Measurements from ENCODE around the gene LTBP2.

Gene LTBP2

DNA sequence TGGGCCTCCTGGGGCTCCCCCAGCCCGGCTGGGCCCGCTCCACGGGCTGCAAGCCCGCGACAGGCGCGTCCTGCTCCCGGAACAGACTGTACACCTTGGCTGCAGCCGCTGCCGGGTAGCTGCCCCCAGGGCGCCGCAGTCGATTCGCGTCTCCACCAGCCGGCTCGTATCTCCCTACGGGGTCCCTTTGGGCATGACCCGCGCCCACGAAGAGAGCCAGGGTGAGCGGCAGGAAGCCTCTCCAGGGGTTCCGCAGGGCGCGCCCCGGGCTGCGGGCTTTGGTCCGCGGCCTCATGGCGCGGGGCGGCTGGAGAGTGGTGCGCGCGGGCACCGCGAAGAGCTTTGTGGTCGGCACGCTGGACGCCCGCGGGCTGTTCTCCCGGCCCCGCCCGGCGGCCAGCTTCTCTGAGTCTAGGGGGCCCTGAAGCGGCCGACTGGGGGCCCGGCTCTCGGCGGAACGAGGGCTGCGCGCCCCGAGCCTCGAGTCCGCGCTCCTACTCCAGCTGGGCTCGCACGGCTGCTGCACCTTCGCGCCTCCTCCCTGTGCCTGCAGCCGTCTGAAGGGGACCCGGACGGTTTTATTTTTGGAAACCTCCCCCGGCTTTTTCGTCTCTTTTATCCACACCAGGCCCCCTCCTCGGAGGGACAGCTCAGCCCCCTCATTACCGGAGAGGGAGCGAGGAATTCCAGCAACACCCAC is at the start of gene LTBP2:
Gene LTBP2 (minus strand): TSS at position 588 of the 700 bp plus-strand sequence. CDS start 293 bp downstream, at position 295.
- Histone ChIP-seq H3K4me1 (ENCODE audit: control insufficient read depth, insufficient read depth, low read length) (peaks cover 11% of the 10 kb centered on the region), H3K9ac (ENCODE audit: low read length) (peak within 1 kb of the TSS; percentile 34), H3K27me3 (ENCODE audit: control insufficient read depth, insufficient read depth, low read length) (peaks cover 53% of the 10 kb centered on the region), H3K36me3 (ENCODE audit: control insufficient read depth, insufficient read depth, low read length) (no peaks in the 10 kb centered on the region), H3K9me3 (ENCODE audit: control insufficient read depth, low read length) (no peaks in the 10 kb centered on the region), H3K4me3 (ENCODE audit: low read length) (no peak within 1 kb of the TSS)

- Histone ChIP-seq H3K9me3 (ENCODE audit: control insufficient read depth, low read length) (no peaks in the 10 kb centered on the region), H3K9ac (ENCODE audit: low read length) (no peak overlapping the region), H3K27me3 (ENCODE audit: control insufficient read depth, insufficient read depth, low read length) (no peaks in the 10 kb centered on the region), H3K36me3 (ENCODE audit: control insufficient read depth, insufficient read depth, low read length) (peaks cover 12% of the 10 kb centered on the region), H3K4me3 (ENCODE audit: low read length) (no peak overlapping the region), H3K4me1 (ENCODE audit: control insufficient read depth, insufficient read depth, low read length) (no peaks in the 10 kb centered on the region)
These were observed 48.8 kb upstream of the LTBP2 start for GRCh38 chr14:74660863-74661262.

DNA sequence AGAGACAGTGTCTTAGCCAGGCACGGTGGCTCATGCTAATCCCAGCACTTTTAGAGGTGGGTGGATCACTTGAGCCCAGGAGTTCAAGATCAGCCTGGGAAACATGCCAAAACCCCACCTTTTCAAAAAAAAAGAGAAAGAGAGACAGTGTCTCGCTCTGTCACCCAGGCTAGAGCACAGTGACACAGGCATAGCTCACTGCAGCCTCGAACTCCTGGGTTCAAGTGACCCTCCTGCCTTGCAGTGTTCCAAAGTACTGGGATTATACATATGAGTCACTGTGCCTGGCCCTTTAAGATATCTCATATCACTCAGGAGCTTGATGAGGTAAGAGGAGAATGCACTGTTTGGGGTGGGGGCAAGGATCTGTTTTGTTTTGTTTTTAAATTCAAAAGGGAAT is 48.1 kb upstream of the LTBP2 start:
- Histone ChIP-seq H3K4me1 (ENCODE audit: control insufficient read depth, insufficient read depth, low read length) (no peaks in the 10 kb centered on the region), H3K9me3 (ENCODE audit: control insufficient read depth, low read length) (no peaks in the 10 kb centered on the region), H3K36me3 (ENCODE audit: control insufficient read depth, insufficient read depth, low read length) (peaks cover 12% of the 10 kb centered on the region), H3K27me3 (ENCODE audit: control insufficient read depth, insufficient read depth, low read length) (no peaks in the 10 kb centered on the region), H3K9ac (ENCODE audit: low read length) (no peak overlapping the region), H3K4me3 (ENCODE audit: low read length) (no peak overlapping the region)

- no peak overlapping the region for H3K9ac ChIP-seq (ENCODE audit: low read length)
- H3K4me3 ChIP-seq (ENCODE audit: low read length) = no peak overlapping the region
- H3K9me3 ChIP-seq (ENCODE audit: control insufficient read depth, low read length) = no peaks in the 10 kb centered on the region
- H3K27me3 ChIP-seq (ENCODE audit: control insufficient read depth, insufficient read depth, low read length) = no peaks in the 10 kb centered on the region
- H3K4me1 ChIP-seq (ENCODE audit: control insufficient read depth, insufficient read depth, low read length) = no peaks in the 10 kb centered on the region
- H3K36me3 ChIP-seq (ENCODE audit: control insufficient read depth, insufficient read depth, low read length) = peaks cover 9% of the 10 kb centered on the region
These were observed 46.6 kb upstream of the LTBP2 start for GRCh38 chr14:74658535-74659131.

DNA sequence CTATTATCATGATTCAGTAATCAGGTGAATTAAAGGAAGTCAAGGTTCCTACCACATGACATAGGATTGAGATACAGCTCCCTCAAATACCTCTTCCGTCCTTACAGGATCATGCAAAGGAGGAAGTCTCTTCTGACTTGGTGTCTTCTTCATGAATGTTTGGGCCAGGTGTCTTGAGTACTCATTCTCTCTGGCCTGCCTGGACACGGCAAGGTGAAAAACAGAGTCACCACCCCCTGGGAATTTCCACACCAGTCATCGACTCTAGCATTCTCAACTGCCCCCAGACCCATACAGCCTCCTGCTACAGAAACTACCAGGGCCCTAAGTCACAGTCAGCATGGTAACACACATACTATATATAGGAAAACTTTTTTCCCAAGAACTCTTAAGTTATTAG is 44.9 kb upstream of the LTBP2 start:
- Histone ChIP-seq H3K9me3 (ENCODE audit: control insufficient read depth, low read length) (no peaks in the 10 kb centered on the region), H3K4me1 (ENCODE audit: control insufficient read depth, insufficient read depth, low read length) (no peaks in the 10 kb centered on the region), H3K36me3 (ENCODE audit: control insufficient read depth, insufficient read depth, low read length) (peaks cover 3% of the 10 kb centered on the region), H3K4me3 (ENCODE audit: low read length) (no peak overlapping the region), H3K9ac (ENCODE audit: low read length) (no peak overlapping the region), H3K27me3 (ENCODE audit: control insufficient read depth, insufficient read depth, low read length) (no peaks in the 10 kb centered on the region)

DNA sequence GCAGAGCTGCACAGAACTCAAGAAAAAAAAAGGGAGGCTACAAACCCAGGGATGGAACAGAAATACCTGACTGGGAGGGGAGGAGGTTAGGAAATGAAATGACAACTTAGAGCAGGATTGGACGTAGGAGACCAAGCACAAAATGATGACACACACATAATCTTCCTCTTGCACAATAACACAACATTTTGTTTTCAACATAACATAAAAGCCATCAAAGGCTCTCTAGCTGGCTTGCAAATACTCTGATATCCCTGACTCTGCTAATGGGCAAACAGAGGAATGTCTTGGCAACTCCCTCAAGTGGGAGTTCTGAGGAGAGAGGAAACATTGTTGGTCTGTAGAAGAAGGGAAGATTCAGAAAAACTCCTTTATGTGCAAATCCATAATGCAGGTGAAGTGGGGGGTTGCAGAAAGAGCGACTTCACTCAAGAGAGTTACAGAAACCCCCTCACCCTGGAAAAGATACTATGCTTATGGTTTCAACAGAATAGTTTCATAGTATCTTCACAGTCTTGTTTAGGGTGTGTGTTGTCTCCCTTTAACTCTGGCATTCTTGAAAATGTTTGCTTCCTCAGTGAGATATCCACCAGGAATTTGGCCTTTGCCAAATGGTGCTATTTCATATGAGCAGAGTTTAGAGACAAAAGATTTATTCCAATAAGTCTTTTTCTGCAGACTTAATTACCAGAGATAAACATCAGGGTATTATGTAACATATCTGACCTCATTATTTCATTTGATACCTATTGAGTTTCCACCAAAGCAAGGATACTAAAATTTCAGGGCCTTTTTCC is 43.8 kb upstream of the LTBP2 start:
- H3K9me3 ChIP-seq (ENCODE audit: control insufficient read depth, low read length) = no peaks in the 10 kb centered on the region

DNA sequence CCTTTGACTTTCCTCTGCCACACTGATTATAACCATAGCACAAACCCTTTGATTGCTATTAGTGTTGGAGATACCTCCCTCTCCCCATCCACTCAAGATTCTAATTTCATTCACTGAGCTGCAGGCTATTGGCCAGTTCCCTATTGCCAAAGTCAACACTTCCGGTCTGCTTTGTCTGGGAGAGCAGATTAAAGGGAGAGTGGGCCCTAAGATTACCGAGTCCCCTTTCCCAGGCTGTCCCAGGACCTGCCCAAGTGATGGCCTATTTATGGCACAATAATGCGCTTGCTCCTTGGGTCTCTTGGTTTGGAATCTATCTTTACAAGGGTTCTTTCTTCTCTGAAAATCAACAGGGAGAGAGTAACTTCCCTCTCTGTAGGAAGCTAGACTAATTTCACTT is 42.9 kb upstream of the LTBP2 start:
- Histone ChIP-seq H3K9me3 (ENCODE audit: control insufficient read depth, low read length) (no peaks in the 10 kb centered on the region), H3K4me3 (ENCODE audit: low read length) (no peak overlapping the region), H3K9ac (ENCODE audit: low read length) (no peak overlapping the region), H3K27me3 (ENCODE audit: control insufficient read depth, insufficient read depth, low read length) (no peaks in the 10 kb centered on the region), H3K36me3 (ENCODE audit: control insufficient read depth, insufficient read depth, low read length) (no peaks in the 10 kb centered on the region), H3K4me1 (ENCODE audit: control insufficient read depth, insufficient read depth, low read length) (no peaks in the 10 kb centered on the region)

More for the DNA sequence above, 43.8 kb upstream of the LTBP2 start:
- H3K4me1 ChIP-seq (ENCODE audit: control insufficient read depth, insufficient read depth, low read length) = no peaks in the 10 kb centered on the region
- H3K27me3 ChIP-seq (ENCODE audit: control insufficient read depth, insufficient read depth, low read length) = no peaks in the 10 kb centered on the region
- no peaks in the 10 kb centered on the region for H3K36me3 ChIP-seq (ENCODE audit: control insufficient read depth, insufficient read depth, low read length)
- no peak overlapping the region for H3K4me3 ChIP-seq (ENCODE audit: low read length)
- no peak overlapping the region for H3K9ac ChIP-seq (ENCODE audit: low read length)

DNA sequence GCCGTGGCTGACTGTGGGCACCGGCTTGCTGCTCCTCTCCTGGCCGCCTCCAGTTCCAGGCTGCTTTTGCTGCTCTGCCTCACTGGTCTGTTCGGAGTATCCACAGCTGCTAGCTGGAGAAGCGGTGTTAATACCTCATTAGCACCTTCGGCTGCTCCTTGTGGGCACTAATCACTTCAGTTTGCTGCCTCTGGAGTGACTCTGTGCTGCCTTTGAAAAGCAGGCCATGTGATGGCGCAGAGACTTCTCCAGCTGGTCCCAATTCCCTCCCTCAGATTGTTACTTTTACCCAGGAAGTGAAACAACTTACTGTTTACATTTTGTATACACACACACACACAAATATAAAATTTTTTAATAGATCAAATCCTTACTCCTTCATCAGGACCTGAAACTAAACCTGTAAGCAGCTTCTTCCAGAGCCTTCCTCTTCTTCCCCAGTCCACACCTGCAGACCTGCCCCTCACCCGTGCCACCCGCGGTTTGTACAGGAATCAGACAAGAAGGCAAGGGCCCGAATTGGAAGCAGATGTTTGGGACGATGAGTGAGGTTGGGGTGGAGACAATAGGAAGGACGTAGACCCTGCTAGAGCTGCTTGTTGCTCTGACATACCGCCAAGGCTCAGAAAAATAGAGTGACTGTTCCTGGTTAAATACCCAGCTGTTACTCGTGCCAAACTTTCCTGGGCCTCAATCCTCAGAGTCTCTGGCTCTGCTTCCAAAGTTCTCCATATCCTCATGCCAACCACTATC is 41.5 kb upstream of the LTBP2 start:
- Histone ChIP-seq H3K4me1 (ENCODE audit: control insufficient read depth, insufficient read depth, low read length) (no peaks in the 10 kb centered on the region), H3K9me3 (ENCODE audit: control insufficient read depth, low read length) (no peaks in the 10 kb centered on the region), H3K27me3 (ENCODE audit: control insufficient read depth, insufficient read depth, low read length) (no peaks in the 10 kb centered on the region), H3K9ac (ENCODE audit: low read length) (no peak overlapping the region), H3K36me3 (ENCODE audit: control insufficient read depth, insufficient read depth, low read length) (no peaks in the 10 kb centered on the region), H3K4me3 (ENCODE audit: low read length) (no peak overlapping the region)

DNA sequence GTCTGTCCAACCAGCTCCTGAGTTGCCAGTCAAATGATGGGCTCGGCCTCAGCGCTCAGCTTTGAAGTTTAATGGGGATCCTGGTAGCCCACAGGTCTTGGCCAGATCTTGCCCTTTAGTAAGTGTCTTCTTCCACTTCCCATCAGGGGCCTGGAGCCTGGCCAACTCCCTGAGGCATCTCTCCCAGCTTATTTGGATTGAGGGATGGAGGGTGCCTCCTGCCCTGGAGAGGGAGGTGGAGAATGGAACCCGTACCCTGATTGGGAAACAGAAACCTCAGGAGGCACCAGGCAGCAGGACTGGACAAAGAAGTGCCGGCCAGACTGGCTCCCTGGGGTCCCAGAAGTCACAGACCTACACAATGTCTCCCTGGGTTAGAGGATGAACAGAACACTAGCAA is 40.5 kb upstream of the LTBP2 start:
- Histone ChIP-seq H3K36me3 (ENCODE audit: control insufficient read depth, insufficient read depth, low read length) (no peaks in the 10 kb centered on the region), H3K4me1 (ENCODE audit: control insufficient read depth, insufficient read depth, low read length) (peaks cover 6% of the 10 kb centered on the region)

DNA sequence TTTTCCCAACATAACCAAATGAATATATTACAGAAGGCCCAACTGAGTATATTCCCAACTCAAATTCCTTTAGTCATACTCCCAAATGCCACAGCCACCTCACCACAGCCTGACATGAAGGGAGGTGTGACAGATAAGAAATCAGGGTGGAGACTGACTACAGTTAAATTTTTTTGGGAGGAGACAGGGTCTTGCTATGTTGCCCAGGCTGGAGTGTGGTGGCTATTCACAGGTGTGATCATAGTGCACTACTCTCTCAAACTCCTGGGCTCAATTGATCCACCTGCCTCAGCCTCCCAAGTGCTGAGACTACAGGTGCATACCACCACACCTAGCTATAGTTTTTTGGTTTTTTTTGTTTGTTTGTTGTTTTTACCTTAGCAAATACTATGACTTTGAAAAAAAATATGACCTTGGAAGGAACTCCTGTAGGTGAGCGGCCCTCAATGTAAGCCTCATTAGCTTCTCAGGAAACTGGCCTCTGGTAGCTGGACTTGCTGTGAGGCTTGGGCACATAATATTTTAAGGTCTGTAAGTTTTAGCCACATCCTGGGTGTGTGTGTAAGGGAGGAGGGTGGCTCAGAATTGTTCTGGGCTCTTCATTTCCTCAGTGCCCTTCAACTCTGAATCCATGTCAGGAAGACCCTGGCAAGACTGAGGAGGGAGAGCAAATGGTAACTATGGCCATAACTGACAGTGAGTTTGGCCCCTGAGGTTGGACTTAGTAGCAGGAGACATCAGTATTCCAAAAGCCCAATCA is 39.1 kb upstream of the LTBP2 start:
- Histone ChIP-seq H3K36me3 (ENCODE audit: control insufficient read depth, insufficient read depth, low read length) (no peaks in the 10 kb centered on the region), H3K27me3 (ENCODE audit: control insufficient read depth, insufficient read depth, low read length) (peaks cover 3% of the 10 kb centered on the region), H3K9ac (ENCODE audit: low read length) (no peak overlapping the region), H3K4me1 (ENCODE audit: control insufficient read depth, insufficient read depth, low read length) (peaks cover 6% of the 10 kb centered on the region), H3K9me3 (ENCODE audit: control insufficient read depth, low read length) (no peaks in the 10 kb centered on the region), H3K4me3 (ENCODE audit: low read length) (no peak overlapping the region)

More for the DNA sequence above, 40.5 kb upstream of the LTBP2 start:
- no peak overlapping the region for H3K9ac ChIP-seq (ENCODE audit: low read length)
- no peaks in the 10 kb centered on the region for H3K27me3 ChIP-seq (ENCODE audit: control insufficient read depth, insufficient read depth, low read length)
- H3K4me3 ChIP-seq (ENCODE audit: low read length) = no peak overlapping the region
- H3K9me3 ChIP-seq (ENCODE audit: control insufficient read depth, low read length) = no peaks in the 10 kb centered on the region

- Histone ChIP-seq H3K4me1 (ENCODE audit: control insufficient read depth, insufficient read depth, low read length) (peaks cover 6% of the 10 kb centered on the region), H3K9ac (ENCODE audit: low read length) (no peak overlapping the region), H3K4me3 (ENCODE audit: low read length) (no peak overlapping the region), H3K36me3 (ENCODE audit: control insufficient read depth, insufficient read depth, low read length) (no peaks in the 10 kb centered on the region), H3K27me3 (ENCODE audit: control insufficient read depth, insufficient read depth, low read length) (peaks cover 8% of the 10 kb centered on the region), H3K9me3 (ENCODE audit: control insufficient read depth, low read length) (no peaks in the 10 kb centered on the region)
These were observed 37.6 kb upstream of the LTBP2 start for GRCh38 chr14:74649673-74650072.
